Fibroblast of peridontal ligament (primary cell): ENCODE results near the gene TUBB.
"Not testable (repeated sequence)": the region's sequence is repeated elsewhere in the genome, so short reads cannot be mapped to it uniquely, and the experiment has no call there.

ENCODE experiments used
- DNase-seq: peaks from one replicate; pipeline ENCODE4 v3.0.0-alpha.2; 2010; ENCODE audit errors: extremely low read depth

TUBB gene

GRCh38 chr6:30717845-30718720 is 2.1 kb upstream of the TUBB start:
- DNase-seq, result not testable (repeated sequence)

- DNase-seq, result no peak
These were observed 796 bp upstream of the TUBB start for GRCh38 chr6:30719356-30719755.

GRCh38 chr6:30720738-30721197 is 616 bp downstream of the TUBB start:
- peak; percentile 25 for DNase-seq

GRCh38 chr6:30721198-30722024 is 1.3 kb downstream of the TUBB start:
- peak; percentile 84 for DNase-seq

GRCh38 chr6:30722025-30722279 is 1.8 kb downstream of the TUBB start:
- DNase-seq, result peak; percentile 51

- DNase-seq, result peak; percentile 79
These were observed 2.3 kb downstream of the TUBB start for GRCh38 chr6:30722280-30723112.

- not testable (repeated sequence) for DNase-seq
These were observed 3.1 kb downstream of the TUBB start for GRCh38 chr6:30723159-30723842.

GRCh38 chr6:30723843-30724741 is 3.9 kb downstream of the TUBB start:
- DNase-seq, result not testable (repeated sequence)

- peak; percentile 45 for DNase-seq
These were observed 4.9 kb downstream of the TUBB start for GRCh38 chr6:30724906-30725667.

- peak; percentile 50 for DNase-seq
These were observed 5.8 kb downstream of the TUBB start for GRCh38 chr6:30725713-30726505.

- DNase-seq, result no peak
These were observed 6.6 kb downstream of the TUBB start for GRCh38 chr6:30726506-30727413.

GRCh38 chr6:30727920-30728553 is 7.9 kb downstream of the TUBB start:
- DNase-seq, result peak; percentile 61

GRCh38 chr6:30730601-30731435 is 10.7 kb downstream of the TUBB start:
- DNase-seq, result no peak

- DNase-seq, result no peak
These were observed 12.2 kb downstream of the TUBB start for GRCh38 chr6:30732237-30732943.

- DNase-seq, result no peak
These were observed 15.6 kb downstream of the TUBB start for GRCh38 chr6:30735668-30736314.
